ENCODE measurements around the gene FABP1.

Gene FABP1

DNA sequence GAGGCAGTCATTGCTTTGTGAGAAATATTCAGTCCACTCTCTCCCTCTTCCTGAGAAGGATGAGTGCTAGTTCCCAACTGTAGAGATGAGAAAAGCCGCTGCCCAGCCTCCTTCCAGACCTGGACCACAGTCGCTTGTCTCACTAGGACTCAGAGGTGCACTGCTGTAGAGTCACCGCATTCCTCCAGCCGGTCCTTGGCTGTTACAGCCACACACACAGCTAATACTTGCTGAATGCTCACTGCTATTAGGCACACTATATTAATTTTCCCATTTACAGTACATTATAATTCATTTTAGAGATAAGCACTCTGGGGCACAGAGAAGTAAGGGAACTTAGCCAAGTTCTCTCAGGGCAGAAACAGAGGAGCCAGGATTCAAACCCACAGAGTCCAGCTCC is 10.0 kb upstream of the FABP1 start:
- no peak for DNase-seq (ENCODE audit: low read depth)

DNA sequence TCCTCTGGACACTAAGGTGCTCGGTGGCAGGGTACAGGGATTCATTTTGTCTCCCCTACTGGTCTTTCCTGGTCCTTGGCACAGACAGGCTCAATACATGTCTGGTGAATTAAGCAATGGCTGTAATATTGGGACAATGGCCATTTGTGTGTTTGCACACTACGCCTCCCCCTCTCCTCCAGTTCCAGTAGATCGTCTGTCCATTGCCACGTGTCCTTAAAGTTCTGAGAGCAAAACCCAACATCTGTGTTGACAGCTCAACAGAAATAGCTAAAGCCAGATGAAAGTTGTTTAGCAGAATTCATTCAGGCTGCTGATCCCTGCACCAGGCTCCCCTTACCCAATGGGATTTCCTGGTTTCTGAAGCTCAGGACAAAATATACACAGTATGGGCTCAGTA is 9.0 kb upstream of the FABP1 start:
- no peak for DNase-seq (ENCODE audit: low read depth)

DNA sequence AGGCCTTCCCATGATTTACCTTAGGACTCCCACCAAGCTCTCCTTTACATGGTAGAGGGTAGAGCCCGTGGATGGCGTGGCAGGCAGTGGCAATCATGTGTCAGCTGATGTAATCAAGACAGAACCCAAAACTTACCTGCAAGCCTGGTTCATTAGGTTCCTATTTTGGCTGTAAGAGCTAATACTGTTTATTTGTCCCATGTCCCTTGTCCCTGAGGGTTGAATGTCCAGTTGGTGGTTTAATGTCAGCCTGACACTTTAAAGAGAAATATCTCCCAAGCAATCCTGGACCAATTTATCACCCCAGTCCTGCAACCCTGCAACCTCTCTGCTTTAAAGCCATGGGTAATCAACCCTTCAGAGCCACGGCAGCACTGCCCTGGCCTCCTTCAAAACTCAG is 6.0 kb upstream of the FABP1 start:
- DNase-seq (ENCODE audit: low read depth) = no peak

DNA sequence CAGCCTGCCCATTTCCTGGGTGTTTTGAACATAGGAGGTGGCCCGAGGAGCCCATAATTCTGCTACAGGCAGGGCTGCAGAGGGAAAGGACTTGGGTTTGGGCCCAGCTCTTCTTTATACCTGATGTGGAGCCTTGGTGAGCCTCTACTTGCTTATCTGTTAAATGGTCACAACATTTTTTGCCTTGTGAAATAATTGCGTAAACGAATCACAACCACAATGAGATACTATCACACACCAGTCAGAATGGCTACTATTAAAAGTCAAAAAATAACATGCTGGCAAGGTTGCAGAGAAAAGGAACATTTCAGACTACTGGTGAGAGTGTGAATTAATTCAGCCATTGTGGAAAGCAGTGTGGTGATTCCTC is 4.1 kb upstream of the FABP1 start:
- no peak for DNase-seq (ENCODE audit: low read depth)

DNA sequence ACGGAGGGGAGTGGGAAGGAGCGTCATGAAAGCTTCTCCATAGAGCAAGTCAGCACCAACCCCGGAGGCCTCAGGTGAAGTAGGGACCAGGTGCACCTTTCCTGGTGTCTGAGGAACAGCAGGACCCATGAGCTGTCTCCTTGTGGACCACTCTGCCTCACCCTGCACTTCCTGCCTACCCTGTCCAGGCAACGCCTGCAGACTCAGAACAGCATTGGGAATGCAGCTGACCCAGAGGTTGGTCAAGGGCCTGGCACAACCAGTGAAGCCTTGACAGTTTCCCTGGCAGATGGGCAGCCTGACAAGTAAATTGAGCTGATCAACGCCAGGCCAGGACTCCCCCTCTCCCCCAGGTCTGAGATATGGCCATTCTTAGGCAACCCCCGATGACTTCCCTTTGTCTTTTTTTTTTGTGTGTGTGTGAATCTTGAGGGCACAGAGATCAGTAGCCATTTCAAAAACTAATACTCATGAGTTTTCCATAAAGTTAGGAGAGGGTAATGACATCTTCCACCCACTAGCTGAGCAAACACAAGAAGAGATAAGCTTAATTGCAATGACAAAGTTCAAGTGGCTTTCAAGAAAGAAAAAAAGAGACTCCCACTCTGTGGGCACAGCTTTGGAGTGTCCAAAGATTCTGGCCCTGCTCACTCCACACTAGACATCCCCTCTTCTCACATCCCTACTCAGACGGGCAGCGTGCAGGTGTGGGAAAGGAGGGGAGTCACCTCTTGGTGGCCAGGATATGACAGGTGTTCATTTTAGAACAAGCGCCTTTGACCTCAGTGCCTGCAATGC is 3.5 kb upstream of the FABP1 start:
- no peak for DNase-seq (ENCODE audit: low read depth)

DNA sequence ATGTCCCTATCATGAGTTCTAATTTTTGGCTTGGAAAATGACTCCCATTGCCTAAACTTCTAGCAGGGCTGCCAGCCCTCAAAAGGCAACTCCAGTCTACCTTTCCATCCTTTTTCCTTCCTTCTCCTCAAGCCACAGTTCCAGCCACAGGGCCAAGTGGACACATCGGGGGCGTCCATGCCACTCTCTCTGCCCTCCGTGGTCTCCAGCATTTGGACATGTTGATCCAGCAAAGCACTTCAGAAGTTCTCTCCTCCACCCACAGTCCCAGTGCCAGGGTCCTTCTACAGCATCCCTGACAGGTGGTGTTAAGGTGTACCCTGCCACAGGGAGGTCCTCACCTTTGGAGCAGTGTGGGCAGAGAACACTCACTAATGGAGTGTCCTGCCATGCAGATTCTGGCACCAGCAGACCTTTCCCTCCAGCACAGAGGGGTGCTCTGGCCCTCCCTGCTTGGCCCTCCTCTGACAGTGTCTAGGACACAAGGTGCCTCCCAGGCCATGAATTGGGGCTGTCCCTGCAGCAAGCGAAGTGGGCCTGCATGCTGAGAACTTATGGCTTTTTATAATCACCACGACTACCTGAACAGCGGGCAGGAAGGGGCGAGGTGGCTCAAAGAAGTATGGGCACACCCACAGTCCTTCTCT is 1.6 kb upstream of the FABP1 start:
- no peak for DNase-seq (ENCODE audit: low read depth)

DNA sequence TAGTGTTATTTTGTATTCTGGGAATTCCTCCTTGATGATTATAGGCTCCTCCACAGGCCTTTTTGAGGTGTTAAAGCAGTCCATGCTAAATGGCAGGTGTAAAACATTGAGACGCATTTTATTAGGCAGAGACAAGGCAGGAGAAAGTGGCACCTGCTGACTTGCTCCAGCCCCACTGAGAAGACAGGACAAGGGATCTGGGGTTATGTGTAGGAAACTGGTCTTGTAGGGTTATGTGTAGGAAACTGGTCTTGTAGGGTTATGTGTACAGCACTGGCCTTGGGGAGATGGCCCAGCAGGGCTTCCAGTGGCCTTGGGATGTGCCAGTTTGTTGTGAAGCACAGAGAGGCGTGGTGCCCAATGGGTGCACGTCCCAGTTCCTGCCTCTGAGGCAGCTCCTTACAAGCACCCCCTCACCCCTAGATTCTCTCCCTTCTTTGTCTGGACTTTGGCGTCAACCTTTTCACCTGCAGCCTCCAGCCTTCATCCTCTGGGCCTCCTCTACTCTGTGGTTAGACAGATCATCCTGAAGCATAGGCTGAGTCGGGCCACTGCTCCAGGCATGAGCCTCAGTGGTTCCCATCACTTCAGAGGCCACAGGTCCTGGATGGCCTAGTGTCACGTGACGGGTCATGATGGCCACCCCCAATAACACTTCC is 921 bp upstream of the FABP1 start:
- DNase-seq (ENCODE audit: low read depth) = no peak

DNA sequence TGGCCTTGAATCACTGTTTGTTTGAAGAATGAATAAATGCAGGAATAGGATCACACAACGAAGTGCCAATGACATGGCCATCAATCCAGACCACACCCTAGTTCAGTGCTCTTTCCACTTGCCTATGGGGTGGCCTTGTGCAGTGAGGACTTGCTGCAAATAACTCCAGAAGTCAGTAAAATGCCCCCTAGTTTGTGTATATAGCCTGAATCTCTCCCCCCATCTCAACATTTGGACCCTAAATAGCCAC is 299 bp downstream of the FABP1 start:
- DNase-seq (ENCODE audit: low read depth) = no peak

DNA sequence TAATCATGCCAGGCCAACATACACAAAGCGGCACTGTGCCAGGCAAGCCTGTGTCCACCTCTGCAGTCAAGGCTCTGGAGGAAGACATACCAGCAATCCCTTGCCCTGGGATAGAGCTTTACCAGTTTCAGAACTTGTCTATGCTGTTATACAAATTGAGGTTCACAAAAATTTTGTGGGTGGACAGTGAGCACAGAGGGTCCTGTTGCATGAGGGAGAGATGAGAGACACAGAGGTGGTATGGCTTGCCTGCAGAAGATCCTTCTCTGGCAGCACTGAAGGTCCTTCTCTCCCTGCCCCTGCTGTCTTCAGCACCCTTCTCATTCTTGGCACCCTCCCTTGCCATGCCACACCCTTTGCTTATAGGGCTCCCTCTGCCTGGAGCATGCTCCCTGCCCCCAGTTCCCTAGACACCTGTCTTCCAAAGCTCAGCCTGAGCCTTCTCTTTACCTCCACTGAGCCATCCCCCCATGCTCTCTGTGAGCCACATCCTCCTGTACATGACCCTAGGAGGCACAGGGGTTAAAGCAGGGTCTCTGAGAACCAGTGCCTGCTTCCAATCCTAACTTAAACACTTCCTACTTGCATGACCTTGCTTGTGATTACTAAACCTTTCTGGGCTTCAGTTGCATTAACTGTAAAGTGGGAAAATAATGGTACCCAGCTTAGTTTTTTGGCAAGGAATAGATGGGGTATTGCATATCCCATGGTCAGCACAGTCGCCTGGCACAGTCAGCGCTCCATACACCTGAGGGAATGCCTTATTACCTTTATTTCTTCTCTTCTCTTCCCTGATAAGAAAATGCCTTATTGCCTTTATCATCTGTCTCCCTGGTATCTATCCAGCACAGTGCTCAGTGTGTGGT is 857 bp downstream of the FABP1 start:
- no peak for DNase-seq (ENCODE audit: low read depth)

DNA sequence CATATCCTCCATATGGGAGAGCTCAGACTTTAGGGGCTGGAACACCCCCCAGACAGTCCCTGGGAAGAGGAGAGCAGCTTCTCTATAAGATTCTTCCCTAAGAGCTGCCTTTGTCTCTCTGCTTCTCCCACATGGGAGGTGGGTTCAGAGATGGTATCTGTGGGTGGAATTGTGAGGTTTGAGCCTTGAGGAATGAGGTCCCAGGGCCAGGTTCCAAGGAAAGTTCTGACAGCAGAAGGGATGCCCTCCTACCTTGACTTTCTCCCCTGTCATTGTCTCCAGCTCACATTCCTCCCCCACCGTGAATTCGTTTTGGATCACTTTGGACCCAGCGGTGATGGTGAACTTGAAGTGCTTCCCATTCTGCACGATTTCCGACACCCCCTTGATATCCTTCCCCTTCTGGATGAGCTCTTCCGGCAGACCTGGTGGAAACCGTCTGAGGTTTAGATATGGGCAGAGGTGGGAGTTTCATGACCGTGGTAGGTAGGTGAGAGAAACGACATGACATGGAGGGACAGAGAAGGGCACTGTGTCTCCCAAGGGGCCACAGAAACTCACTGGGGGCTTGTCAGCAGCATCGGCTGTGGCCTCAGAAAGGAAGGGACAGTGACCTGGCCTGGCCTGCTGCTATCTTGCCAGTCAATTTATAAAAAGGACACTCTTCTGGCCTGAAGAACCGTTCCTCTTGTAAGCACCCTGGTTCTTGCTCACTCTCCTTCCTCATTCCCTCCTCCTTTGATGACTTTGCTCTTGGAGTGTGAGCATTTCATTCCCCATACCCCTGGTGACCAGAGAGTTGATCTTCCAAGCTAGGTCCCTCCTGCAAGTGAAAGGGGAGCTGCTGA is 1.7 kb downstream of the FABP1 start:
- DNase-seq (ENCODE audit: low read depth) = no peak

DNA sequence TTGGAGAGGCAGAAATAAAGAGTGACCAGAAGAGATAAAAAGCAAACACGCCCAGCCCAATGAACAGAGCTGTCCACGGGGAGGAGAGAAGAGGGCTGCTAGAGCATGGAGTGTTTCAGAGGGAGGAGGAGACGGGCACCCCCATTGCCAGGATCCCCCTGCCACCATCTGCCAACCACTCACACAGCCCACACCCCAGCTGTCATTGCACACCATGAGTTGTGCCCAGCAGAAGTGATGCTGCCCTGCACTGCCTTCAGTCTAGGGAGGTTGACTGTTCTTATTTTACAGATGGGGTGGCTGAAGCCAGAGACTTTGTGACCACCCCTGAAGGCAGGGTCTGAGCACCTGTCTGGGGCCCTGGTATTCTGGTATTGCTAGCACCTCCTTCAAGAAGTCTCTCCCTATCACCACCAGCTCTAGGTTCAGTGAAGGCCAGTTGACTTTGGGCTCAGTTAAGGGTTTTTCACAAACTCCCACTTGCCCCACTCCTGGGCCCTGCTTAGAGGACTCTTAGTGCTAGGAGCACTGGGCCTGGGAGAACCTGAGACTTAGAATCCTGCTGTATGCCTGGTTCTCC is 2.4 kb downstream of the FABP1 start:
- DNase-seq (ENCODE audit: low read depth) = no peak

DNA sequence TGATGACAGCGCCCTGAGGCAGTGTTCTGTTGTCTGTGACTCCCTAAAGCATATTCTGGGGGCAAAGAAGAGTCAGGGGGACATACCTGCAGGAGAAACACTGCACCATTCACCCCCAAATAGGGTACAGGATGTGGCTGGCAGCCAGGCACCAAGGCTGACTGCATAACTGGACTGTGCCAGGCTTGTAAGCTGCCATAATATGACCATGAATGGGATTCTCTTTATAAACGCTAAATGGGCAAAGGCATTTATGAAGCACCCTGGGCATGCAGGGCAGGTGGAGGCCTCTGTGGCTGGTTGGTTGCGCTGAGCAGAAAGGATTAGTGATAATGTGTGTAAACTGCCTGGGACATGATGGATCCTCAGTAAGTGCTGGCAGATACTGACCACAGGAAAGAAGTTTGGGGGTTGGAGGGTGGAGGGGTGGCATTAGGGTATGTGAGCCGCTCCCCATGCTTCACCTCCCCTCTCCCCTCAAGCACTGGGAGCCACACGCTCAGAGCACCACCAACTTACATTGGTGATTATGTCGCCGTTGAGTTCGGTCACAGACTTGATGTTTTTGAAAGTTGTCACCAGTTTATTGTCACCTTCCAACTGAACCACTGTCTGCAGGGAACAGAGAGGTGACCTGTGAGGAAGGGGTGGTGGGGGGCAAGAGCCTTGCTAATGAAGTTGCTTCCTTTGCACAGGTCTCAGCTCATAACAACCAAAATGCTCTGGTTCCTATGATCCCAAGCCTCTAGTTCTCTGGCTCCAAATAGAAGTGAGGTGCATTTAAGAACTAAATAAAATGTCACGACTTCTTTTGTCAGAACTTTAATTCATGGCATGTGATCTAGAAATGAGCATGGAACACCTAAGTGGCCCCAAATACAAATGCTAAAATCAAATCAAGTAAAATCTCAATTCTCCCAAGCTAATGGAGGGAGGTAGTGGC is 3.6 kb downstream of the FABP1 start:
- DNase-seq (ENCODE audit: low read depth) = no peak

DNA sequence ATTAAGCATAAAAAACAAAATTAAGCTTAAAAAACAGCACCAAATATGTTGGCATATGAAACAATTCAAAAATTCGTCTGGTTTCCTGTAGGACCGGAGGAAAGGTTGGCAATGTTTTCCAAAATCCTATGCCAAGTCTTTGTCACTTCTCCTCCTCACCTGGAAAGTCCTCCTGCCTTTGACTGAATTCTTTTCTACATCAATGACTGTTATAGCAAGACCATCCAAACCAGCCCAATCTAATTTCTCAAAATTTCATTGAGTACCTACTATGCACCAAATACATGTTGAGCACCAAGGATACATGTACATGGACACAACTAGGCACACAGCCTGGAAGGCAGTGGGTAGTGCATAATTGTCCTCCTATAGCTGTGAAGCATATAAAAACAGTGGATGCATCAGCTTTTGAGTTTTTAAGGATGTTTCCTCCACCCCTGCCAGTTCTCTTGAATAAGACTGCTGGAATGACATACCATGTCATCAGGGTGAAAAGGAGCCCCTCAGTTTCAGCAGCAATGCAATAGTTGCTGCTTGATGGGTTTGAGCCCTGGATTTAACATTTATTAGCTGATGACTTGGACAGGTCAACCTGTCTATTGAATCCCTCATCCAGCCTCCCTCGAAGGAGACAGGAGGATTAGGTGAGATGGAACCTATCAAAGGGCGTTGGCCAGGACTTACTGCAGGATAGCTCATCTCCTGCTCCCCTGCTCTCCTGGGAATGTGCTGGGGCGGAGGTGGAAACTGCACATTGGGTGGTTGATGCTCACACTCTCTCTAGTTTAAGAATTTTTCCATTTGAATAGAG is 4.5 kb downstream of the FABP1 start:
- DNase-seq (ENCODE audit: low read depth) = no peak

DNA sequence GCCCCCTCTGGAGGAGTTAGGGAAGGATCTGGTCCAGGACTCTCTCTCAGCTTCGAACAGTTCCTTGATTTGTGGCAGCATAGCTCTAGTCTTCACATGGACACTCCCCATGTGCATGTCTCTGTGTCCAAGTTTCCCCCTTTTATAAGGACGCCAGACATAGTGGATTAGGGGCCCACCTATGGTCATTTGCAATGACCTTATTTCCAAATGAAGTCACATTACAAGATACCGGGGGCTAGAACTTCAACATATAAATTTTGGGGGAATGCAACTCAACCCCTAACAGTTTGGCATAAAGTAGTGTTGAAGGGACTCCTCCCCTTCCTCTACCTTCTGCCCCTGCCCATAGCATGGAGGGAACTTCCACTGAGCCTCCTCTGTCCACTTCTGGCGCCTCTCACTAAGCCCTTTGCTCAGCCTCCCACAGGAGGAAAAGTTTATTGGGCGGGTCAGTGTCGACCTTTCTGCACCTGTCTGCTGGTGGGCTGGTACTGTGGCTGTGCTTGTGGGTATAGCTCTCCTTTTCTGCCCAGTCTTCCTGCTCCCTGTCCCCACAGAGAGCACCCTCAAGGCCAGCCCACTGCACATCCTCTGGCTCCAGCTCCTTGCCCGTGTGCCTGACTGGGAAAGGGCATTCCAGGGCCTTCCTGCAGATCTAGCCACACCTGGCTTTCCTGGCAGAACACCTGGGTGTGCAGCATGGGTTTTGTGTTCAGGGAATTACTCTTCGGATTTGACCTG is 5.5 kb downstream of the FABP1 start:
- DNase-seq (ENCODE audit: low read depth) = no peak

DNA sequence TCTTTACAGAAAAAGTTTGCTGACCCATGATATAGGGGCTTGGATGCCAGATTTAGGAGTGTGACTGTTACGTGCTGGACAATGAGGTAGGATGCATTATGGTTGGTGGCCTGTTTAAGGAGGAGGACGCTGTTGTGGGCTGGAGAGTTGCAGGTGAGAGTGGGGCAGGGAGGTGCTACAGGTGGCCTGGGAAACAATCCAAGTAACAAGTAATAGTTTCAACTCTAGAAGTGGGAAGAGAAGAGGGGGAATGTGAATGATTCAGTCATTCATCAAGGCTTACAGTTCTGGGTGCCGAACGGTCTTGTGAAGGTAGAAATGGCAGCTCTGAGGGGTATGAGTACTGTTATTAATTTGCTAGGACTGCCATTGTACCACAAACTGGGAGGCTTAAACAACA is 6.2 kb downstream of the FABP1 start:
- no peak for DNase-seq (ENCODE audit: low read depth)

DNA sequence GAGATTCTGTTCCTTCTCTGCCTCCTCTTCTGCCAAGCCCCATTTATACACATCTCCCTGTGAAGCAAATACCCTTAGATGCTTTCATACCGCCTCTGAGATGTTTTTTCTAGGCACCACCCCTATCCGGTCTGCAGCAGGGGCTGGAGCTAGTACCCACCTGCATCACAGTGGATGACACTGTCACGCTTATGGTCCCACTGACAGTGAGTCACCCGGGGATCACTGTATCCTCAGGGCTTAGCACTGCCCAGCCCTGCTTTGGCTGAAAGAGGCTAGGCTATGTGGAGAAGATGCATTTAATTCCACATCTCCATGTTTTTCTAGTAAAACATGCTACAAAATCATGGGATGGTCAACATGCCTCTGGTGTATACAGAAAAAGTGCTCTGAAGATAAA is 9.9 kb downstream of the FABP1 start:
- no peak for DNase-seq (ENCODE audit: low read depth)

DNA sequence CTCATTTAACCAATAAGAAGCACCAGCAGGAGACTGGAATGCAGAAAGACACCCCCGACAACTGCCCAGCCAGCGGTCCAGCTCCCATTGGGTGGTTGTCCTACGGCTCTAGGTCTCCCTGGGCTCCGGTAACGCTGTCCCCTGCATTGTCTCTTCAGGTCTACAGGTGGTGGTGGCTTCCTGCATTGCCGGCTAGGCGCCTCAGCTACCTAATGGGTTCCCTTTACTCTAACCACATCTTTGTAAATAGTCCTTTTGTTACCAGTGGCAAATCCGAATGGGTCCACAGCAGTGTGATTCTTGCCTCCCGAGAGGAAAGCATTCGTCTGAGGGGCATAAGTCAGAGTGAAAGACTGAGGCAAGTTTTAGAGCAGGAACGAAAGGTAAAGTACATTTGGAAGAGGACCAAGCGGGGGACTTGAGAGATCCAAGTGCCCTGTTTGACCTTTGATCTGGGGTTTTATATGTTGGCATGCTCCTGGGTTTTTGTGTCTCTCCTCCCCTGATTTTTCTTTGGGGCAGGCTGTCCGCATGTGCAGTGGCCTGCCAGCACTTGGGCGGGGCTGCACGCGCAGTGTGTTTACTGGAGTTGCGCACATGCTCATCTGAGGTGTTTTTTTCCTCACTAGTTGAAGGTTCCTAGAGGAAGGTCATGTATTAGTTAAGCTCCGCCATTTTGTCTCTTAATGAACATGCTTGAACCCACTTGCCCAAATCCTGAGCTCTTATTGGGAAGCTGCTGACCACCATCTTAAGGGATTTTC is 11.0 kb downstream of the FABP1 start:
- DNase-seq (ENCODE audit: low read depth) = no peak
